Tibial nerve (tissue), 4 donors: ENCODE data around the gene CDO1.

Source experiments
- CTCF ChIP-seq, 5 experiments: fragments of 200-600 bp in 3 of 5; fragments of 450-650 bp in 2 of 5; sonication (generic) in 3 of 5; IDR thresholded peaks; one replicate each; pipeline ENCODE4 v1.5.1; 2016 to 2019; ENCODE audit warnings: antibody characterized with exemption in 5 of 5, mild to moderate bottlenecking in 3 of 5, moderate library complexity in 2 of 5
- EP300 ChIP-seq, 2 donors: sonication (generic); formaldehyde crosslinking; IDR thresholded peaks; one replicate each; pipeline ENCODE4 v1.6.1; 2017; ENCODE audit warnings: antibody characterized with exemption in 2 of 2, mild to moderate bottlenecking in 1 of 2
- POLR2A ChIP-seq, 2 donors: fragments of 450-650 bp; IDR thresholded peaks; one replicate each; pipeline ENCODE4 v1.6.1; 2017; ENCODE audit warnings: antibody characterized with exemption in 2 of 2, mild to moderate bottlenecking in 2 of 2, moderate library complexity in 2 of 2

GRCh38 chr5:115859378-115859777 is 42.9 kb upstream of the CDO1 start:
- no peak for TF ChIP-seq CTCF (IDR thresholded peaks at IDR 0.05)
- no peak for TF ChIP-seq POLR2A (IDR thresholded peaks at IDR 0.05)
- no peak for TF ChIP-seq EP300 (IDR thresholded peaks at IDR 0.05)
